Measurements from ENCODE around the gene UEVLD. TPM values are rescaled to one million over a fixed set of nuclear protein-coding genes. Genes with fewer than 3 reads are reported as not detected.

UEVLD gene
- total RNA-seq, 2 donors from 2014 or later = 28.1 to 37.1 TPM

DNA sequence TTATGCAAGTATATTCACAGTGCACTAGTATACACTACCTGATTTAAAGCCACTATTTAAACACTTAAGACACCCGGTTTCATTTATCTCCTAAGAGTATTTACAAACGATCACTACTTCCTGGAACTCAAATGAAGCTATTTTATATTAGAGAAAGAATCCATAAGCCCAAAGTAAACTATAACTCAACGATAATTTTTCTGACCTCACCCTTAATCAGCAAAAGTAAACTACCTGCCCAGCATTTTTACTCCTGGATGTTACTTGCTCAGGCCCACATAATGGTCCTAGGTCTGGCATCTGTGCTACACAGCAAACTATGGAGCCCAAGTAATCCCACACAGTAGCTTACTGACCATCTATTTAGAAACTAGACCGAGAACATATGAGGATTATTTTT is 95.2 kb downstream of the UEVLD start:
- 61% methylated on average over 4 of the region's 4 CpGs for WGBS
- no peaks in the 10 kb centered on the region for H3K36me3 ChIP-seq
- TF ChIP-seq CTCF (IDR thresholded peaks at IDR 0.05) (no peak), POLR2AphosphoS5 (IDR thresholded peaks at IDR 0.05) (no peak), POLR2A (IDR thresholded peaks at IDR 0.05) (no peak)
- no peaks in the 10 kb centered on the region for H3K4me1 ChIP-seq (replicated peaks)
- H3K9me3 ChIP-seq = no peaks in the 10 kb centered on the region
- H3K27ac ChIP-seq = no peak overlapping the region
- intact Hi-C loops (cut with DNase I) = no loop called here
- H3K27me3 ChIP-seq (replicated peaks; ENCODE audit: insufficient read depth) = no peaks in the 10 kb centered on the region
- H3K4me3 ChIP-seq = no peak overlapping the region
- DNase-seq (ENCODE audit: low spot score) = no peak

DNA sequence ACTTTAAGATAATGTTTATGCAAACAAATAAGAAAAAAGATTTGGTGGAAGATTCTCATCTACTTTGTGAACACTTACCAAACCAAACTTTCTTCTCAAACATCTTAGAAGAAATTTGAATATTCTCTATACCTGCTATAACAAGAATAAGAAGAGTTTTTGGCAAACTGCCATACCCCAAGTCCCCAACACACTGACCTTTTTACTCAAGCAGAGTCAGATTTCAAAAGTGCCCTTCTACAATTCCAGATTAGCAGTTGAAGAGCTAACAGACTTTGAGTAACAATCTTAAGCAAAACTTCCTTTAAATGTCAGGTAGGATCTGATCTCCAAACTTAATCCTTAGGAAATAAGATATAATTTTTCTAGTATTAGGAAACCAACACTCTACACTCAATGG is 95.6 kb downstream of the UEVLD start:
- H3K36me3 ChIP-seq = no peaks in the 10 kb centered on the region
- no peaks in the 10 kb centered on the region for H3K27me3 ChIP-seq (replicated peaks; ENCODE audit: insufficient read depth)
- no peaks in the 10 kb centered on the region for H3K9me3 ChIP-seq
- no peak for DNase-seq (ENCODE audit: low spot score)
- no peak for TF ChIP-seq POLR2AphosphoS5 (IDR thresholded peaks at IDR 0.05)
- TF ChIP-seq POLR2A (IDR thresholded peaks at IDR 0.05) = no peak
- no peak for TF ChIP-seq CTCF (IDR thresholded peaks at IDR 0.05)
- H3K27ac ChIP-seq = no peak overlapping the region
- H3K4me1 ChIP-seq (replicated peaks) = no peaks in the 10 kb centered on the region
- H3K4me3 ChIP-seq = no peak overlapping the region
- intact Hi-C loops (cut with DNase I) = no loop called here

- Histone ChIP-seq H3K4me1 (replicated peaks) (no peaks in the 10 kb centered on the region), H3K27me3 (replicated peaks; ENCODE audit: insufficient read depth) (no peaks in the 10 kb centered on the region), H3K36me3 (no peaks in the 10 kb centered on the region), H3K4me3 (no peak overlapping the region), H3K27ac (no peak overlapping the region), H3K9me3 (no peaks in the 10 kb centered on the region)
- DNase-seq (ENCODE audit: low spot score) = no peak
- intact Hi-C loops (cut with DNase I) = no loop called here
- TF ChIP-seq POLR2AphosphoS5 (IDR thresholded peaks at IDR 0.05) (no peak), CTCF (IDR thresholded peaks at IDR 0.05) (no peak), POLR2A (IDR thresholded peaks at IDR 0.05) (no peak)
- WGBS = 93% methylated on average over 2 of the region's 2 CpGs
Observed at GRCh38 chr11:18491924-18492323, 96.6 kb downstream of the UEVLD start.

DNA sequence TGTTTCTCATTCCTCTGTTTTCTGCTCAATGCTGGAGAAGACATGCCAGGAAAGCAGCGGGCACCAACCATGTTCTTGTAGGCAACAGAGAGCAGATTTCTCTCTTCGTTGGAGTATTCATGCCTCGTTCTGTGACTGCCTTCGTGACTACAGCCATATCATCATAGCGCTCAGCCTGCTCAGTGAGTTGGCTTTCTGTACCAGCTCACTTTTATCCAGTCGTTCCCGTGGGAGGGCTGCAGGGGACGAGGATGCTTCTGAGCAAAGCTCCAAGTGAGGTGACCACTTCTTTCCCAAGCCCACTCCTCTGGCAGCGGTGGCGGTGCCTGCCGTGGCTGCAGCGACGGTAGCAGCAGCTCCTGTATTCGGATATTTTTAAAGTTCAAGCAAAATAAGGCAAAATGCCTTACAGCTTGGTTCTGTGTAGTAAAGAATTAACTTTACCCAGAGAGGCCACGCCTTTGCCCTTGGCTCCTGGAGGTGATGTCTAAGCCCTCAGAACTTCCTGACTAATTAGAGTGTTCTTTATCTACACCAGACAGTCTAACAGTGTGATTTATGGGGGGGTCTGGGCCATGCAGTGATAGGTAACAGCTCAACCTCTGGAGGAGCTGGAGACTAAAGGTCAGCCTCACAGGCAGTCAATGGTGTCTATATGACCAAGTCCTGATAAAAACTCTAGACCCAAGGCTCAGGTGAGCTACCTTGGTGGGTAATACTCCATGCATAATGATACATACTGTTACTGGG is 97.6 kb downstream of the UEVLD start:
- intact Hi-C loops (cut with DNase I) = no loop called here
- Histone ChIP-seq H3K27me3 (replicated peaks; ENCODE audit: insufficient read depth) (no peaks in the 10 kb centered on the region), H3K27ac (no peak overlapping the region), H3K36me3 (no peaks in the 10 kb centered on the region), H3K4me1 (replicated peaks) (no peaks in the 10 kb centered on the region), H3K9me3 (no peaks in the 10 kb centered on the region), H3K4me3 (no peak overlapping the region)
- WGBS = 93% methylated on average over 15 of the region's 15 CpGs
- TF ChIP-seq POLR2A (IDR thresholded peaks at IDR 0.05) (no peak), CTCF (IDR thresholded peaks at IDR 0.05) (no peak), POLR2AphosphoS5 (IDR thresholded peaks at IDR 0.05) (no peak)
- DNase-seq (ENCODE audit: low spot score) = no peak

DNA sequence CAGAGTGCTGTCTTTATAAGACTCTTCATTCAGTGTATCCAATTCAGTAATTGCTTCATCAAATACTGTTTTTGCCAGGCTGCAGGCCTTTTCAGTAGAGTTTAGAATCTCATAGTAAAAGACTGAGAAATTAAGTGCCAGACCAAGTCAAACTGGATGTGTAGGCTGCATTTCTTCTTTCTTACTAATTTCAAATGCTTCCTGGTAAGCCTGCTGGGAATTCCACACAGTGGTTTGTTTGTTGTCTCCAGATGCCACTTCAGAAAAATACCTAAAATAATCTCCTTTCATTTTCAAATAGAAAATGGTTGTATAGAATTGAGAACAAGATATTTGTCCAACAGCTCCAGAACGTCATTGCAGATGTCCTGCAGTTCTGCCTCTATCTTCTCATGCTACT is 98.2 kb downstream of the UEVLD start:
- 85% methylated on average over 1 of the region's 1 CpG for WGBS
- H3K4me1 ChIP-seq (replicated peaks) = no peaks in the 10 kb centered on the region
- intact Hi-C loops (cut with DNase I) = no loop called here
- H3K36me3 ChIP-seq = no peaks in the 10 kb centered on the region
- no peak overlapping the region for H3K4me3 ChIP-seq
- H3K27ac ChIP-seq = no peak overlapping the region
- no peaks in the 10 kb centered on the region for H3K27me3 ChIP-seq (replicated peaks; ENCODE audit: insufficient read depth)
- no peaks in the 10 kb centered on the region for H3K9me3 ChIP-seq
- TF ChIP-seq POLR2A (IDR thresholded peaks at IDR 0.05) (no peak), POLR2AphosphoS5 (IDR thresholded peaks at IDR 0.05) (no peak), CTCF (IDR thresholded peaks at IDR 0.05) (no peak)
- no peak for DNase-seq (ENCODE audit: low spot score)
